ENCODE data around the gene ARPC5.

GRCh38 chr1:183676586-183677189 lies 41.1 kb upstream of the ARPC5 start:
- TF ChIP-seq MYC (IDR thresholded peaks at IDR 0.05; ENCODE audit: insufficient read depth, insufficient read length, insufficient replicate concordance, low read length, severe bottlenecking): no peak
- TF ChIP-seq CTCF (IDR thresholded peaks at IDR 0.05 in 2 of 3, conservative IDR thresholded peaks at IDR 0.05 in 1 of 3; ENCODE audit: control insufficient read depth in 2 of 3, extremely low read depth in 1 of 3, insufficient read depth in 1 of 3, low read depth in 3 of 3, low read length in 3 of 3): no peak
- no peak for TF ChIP-seq HSF1 (IDR thresholded peaks at IDR 0.05; ENCODE audit: low read depth, low read length)
- TF ChIP-seq SP1 (IDR thresholded peaks at IDR 0.05; ENCODE audit: low read depth, low read length): no peak
- no peak for TF ChIP-seq TCF7 (IDR thresholded peaks at IDR 0.05; ENCODE audit: borderline replicate concordance)
- no peak for TF ChIP-seq RAD21 (IDR thresholded peaks at IDR 0.05; ENCODE audit: insufficient read depth, low read depth, low read length)
- TF ChIP-seq POLR2A (IDR thresholded peaks at IDR 0.05; ENCODE audit: low read depth, low read length): no peak
- TF ChIP-seq SMC3 (IDR thresholded peaks at IDR 0.05; ENCODE audit: borderline replicate concordance, low read length): no peak
- no peak for TF ChIP-seq FOXM1 (IDR thresholded peaks at IDR 0.05; ENCODE audit: low read depth, low read length)
- no peak for TF ChIP-seq SUZ12 (IDR thresholded peaks at IDR 0.05; ENCODE audit: unreplicated experiment)
- TF ChIP-seq MEF2A (IDR thresholded peaks at IDR 0.05; ENCODE audit: insufficient read depth, low read depth, low read length): no peak
- no peak for TF ChIP-seq POU2F2 (IDR thresholded peaks at IDR 0.05; ENCODE audit: borderline replicate concordance, low read depth, low read length)
- no peak for TF ChIP-seq ZBTB33 (IDR thresholded peaks at IDR 0.05)
- TF ChIP-seq PRDM15 (CRISPR knock-in tag; IDR thresholded peaks at IDR 0.05): no peak

Measured in GM12878 (cell line).